Activated B cell treated with CpG ODN at 0.5 μM for 24 hours (primary cell): ENCODE data around the gene LRBA. TPM values are rescaled to one million over a fixed set of nuclear protein-coding genes. Genes with fewer than 3 reads are reported as not detected.

Experiments
- ATAC-seq: fragments of 200-7000 bp; cut with Tn5 transposase; one replicate; pipeline ENCODE4 v1.10.0; 2021; ENCODE audit warnings: low read depth, mild to moderate bottlenecking, moderate library complexity
- CTCF ChIA-PET: fragments of 350-600 bp; sonication (Branson Sonifier 250); formaldehyde crosslinking; loops from one replicate; lab custom pipeline; 2021; ENCODE audit warnings: antibody characterized with exemption; lab: Charles Lee
- POLR2A ChIA-PET: fragments of 350-600 bp; sonication (Branson Sonifier 250); formaldehyde crosslinking; loops from one replicate; lab custom pipeline; 2021; ENCODE audit warnings: antibody characterized with exemption; lab: Charles Lee
- DNase-seq: peaks from one replicate; pipeline ENCODE4 v3.0.0; 2022
- H3K27ac Mint-ChIP-seq: one replicate; pipeline ENCODE4 v1.8.0; 2020; ENCODE audit warnings: mixed read lengths
- H3K27me3 Mint-ChIP-seq: one replicate; pipeline ENCODE4 v1.8.0; 2021; ENCODE audit warnings: mixed read lengths
- H3K36me3 Mint-ChIP-seq: one replicate; pipeline ENCODE4 v1.8.0; 2021; ENCODE audit warnings: low read depth, mixed read lengths
- H3K4me1 Mint-ChIP-seq: one replicate; pipeline ENCODE4 v1.8.0; 2021; ENCODE audit warnings: mixed read lengths
- H3K4me3 Mint-ChIP-seq: one replicate; pipeline ENCODE4 v1.8.0; 2020; ENCODE audit warnings: mild to moderate bottlenecking, mixed read lengths
- H3K9me3 Mint-ChIP-seq: one replicate; pipeline ENCODE4 v1.8.0; 2020; ENCODE audit warnings: mixed read lengths
- intact Hi-C: fragments of 100-400 bp; cut with micrococcal nuclease; formaldehyde crosslinking; loops from one replicate; pipeline ENCODE4 v1.15.1; 2024
- total RNA-seq: library from RNA; stranded (reverse); gene quantifications from 2 replicates; pipeline ENCODE4 v1.2.3, GENCODE V29; 2022
- TF ChIP-seq, protein P1 (sequence below): fragments of 200-600 bp; IDR thresholded peaks from one replicate; pipeline ENCODE4 v1.8.0; 2022; ENCODE audit warnings: antibody characterized with exemption, mild to moderate bottlenecking

LRBA gene
- total RNA-seq, 1 donor from 2014 or later = 66.5 TPM

GRCh38 chr4:150415213-150415612 lies 599.9 kb downstream of the LRBA start:
- ChIA-PET POLR2A (no interaction called here), CTCF (no interaction called here)
- Mint-ChIP-seq H3K36me3 (peaks cover 33% of the 10 kb centered on the region), H3K4me3 (no peak overlapping the region), H3K27me3 (no peaks in the 10 kb centered on the region), H3K27ac (no peak overlapping the region), H3K9me3 (no peaks in the 10 kb centered on the region), H3K4me1 (no peaks in the 10 kb centered on the region)
- intact Hi-C loops = no loop called here
- no peak for ATAC-seq
- no peak for DNase-seq
- TF ChIP-seq, protein P1, sequence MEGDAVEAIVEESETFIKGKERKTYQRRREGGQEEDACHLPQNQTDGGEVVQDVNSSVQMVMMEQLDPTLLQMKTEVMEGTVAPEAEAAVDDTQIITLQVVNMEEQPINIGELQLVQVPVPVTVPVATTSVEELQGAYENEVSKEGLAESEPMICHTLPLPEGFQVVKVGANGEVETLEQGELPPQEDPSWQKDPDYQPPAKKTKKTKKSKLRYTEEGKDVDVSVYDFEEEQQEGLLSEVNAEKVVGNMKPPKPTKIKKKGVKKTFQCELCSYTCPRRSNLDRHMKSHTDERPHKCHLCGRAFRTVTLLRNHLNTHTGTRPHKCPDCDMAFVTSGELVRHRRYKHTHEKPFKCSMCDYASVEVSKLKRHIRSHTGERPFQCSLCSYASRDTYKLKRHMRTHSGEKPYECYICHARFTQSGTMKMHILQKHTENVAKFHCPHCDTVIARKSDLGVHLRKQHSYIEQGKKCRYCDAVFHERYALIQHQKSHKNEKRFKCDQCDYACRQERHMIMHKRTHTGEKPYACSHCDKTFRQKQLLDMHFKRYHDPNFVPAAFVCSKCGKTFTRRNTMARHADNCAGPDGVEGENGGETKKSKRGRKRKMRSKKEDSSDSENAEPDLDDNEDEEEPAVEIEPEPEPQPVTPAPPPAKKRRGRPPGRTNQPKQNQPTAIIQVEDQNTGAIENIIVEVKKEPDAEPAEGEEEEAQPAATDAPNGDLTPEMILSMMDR = no peak

DNA sequence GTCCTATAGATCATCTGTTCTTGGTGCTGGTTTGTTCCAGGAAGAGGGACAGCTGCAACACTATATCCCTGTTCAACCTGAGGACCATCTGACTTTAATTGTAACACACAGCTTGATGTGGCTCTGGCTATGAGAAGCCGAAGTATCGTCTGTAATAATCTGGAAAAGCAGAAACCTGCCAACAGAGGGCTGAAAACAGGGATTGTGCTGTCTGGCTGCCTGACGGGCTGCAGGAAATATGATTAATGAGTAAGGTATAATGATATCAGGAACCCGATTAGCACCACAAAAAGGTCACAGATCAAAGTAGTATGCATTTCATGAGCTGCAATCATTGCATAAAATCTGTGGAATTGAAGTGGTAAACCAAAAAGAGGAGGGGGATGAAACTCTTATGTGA lies 603.6 kb downstream of the LRBA start:
- CTCF ChIA-PET = no interaction called here
- intact Hi-C loops = no loop called here
- H3K27me3 Mint-ChIP-seq = no peaks in the 10 kb centered on the region
- POLR2A ChIA-PET = no interaction called here
- no peaks in the 10 kb centered on the region for H3K4me1 Mint-ChIP-seq
- no peak overlapping the region for H3K27ac Mint-ChIP-seq
- peaks cover 31% of the 10 kb centered on the region for H3K36me3 Mint-ChIP-seq
- TF ChIP-seq, protein P1 = no peak
- no peak for DNase-seq
- no peak overlapping the region for H3K4me3 Mint-ChIP-seq
- no peaks in the 10 kb centered on the region for H3K9me3 Mint-ChIP-seq
- ATAC-seq = no peak

DNA sequence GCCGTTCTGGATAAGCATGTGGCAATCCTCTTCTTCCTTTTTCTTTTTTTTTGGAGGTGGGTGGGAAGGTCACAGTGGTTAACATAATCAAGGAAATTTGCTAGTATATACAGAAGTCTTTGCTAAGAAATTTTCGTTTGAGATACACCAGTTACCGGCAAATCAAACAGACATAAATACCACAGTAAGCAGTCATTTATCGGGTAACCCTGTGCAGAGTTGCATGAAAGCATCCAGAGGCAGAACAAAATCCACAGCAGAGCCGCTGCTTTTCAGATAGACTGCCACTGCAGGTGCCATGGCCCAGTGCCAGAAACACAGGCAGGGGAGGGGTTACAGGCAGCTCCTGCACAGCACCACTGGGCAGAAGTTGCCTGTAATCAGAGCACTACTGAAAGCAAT lies 612.2 kb downstream of the LRBA start:
- ChIA-PET CTCF (no interaction called here), POLR2A (no interaction called here)
- Mint-ChIP-seq H3K4me1 (no peaks in the 10 kb centered on the region), H3K36me3 (peaks cover 21% of the 10 kb centered on the region), H3K27ac (no peak overlapping the region), H3K27me3 (no peaks in the 10 kb centered on the region), H3K9me3 (no peaks in the 10 kb centered on the region), H3K4me3 (no peak overlapping the region)
- no peak for ATAC-seq
- DNase-seq = no peak
- TF ChIP-seq, protein P1 = no peak
- intact Hi-C loops = no loop called here

DNA sequence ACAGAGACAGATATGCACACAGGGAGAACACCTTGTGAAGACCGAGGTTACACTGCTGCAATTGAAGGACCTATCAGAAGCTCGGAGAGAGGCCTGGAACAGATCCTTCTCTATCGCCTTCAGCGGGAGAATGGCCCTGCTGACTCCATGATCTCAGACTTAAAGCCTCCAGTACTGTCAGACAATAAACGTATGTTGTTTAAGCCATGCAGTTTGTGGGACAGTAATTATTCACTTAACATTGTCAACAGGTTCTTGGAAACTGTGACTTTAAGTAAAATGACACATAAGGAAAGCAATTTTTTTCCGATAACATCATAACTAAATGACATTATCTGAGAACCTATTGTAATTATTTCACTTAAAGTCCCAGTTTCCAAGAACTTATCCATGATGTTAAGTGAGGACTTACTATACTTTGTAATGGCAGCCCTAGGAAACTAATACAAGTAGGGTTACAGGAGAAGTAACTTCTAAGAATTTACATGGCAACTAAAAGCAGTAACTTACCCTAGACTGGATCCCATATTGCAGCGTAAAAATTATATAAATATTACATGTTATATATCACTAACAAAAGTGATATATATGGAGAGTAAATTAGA lies 613.9 kb downstream of the LRBA start:
- ChIA-PET CTCF (no interaction called here), POLR2A (no interaction called here)
- Mint-ChIP-seq H3K27ac (no peak overlapping the region), H3K4me3 (no peak overlapping the region), H3K9me3 (no peaks in the 10 kb centered on the region), H3K36me3 (peaks cover 26% of the 10 kb centered on the region), H3K4me1 (no peaks in the 10 kb centered on the region), H3K27me3 (no peaks in the 10 kb centered on the region)
- intact Hi-C loops = no loop called here
- ATAC-seq (no peak), DNase-seq (no peak)
- TF ChIP-seq, protein P1 = no peak

DNA sequence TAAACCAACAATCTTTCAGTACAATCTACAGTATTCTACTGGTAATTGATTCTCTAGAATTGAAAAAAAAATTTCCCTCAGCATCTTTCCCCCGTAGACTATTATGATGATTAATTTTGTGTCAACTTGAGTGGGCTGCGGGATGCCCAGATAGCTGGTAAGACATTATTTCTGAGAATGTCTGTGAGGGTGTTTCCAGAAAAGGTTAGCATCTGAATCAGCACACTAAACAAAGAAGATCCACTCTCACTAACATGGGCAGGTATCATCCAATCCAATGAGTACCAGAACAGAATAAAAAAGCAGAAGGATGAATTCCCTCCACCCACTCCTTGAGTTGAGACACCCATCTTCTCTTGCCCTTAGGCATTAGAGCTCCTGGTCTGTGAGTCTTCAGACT lies 619.2 kb downstream of the LRBA start:
- intact Hi-C loops = no loop called here
- ChIA-PET CTCF (no interaction called here), POLR2A (no interaction called here)
- Mint-ChIP-seq H3K9me3 (peaks cover 13% of the 10 kb centered on the region), H3K36me3 (peaks cover 46% of the 10 kb centered on the region), H3K27ac (no peak overlapping the region), H3K27me3 (no peaks in the 10 kb centered on the region), H3K4me1 (no peaks in the 10 kb centered on the region), H3K4me3 (no peak overlapping the region)
- TF ChIP-seq, protein P1 = no peak
- ATAC-seq (no peak), DNase-seq (no peak)
